Measurements from ENCODE around the gene HIRA.

The HIRA gene

GRCh38 chr22:19361501-19362103, 69.9 kb downstream of the HIRA start:
- H3K36me3 ChIP-seq, result peaks cover 51 to 91% (median 81%) of the 10 kb centered on the region in 3 donors
- intact Hi-C loops (cut with DNase I; ENCODE audit: low total_unique reads), result no loop called here
- H3K9me3 ChIP-seq, result no peaks in the 10 kb centered on the region
- H3K27me3 ChIP-seq, result no peaks in the 10 kb centered on the region
- no peak overlapping the region for H3K4me3 ChIP-seq
- no peak for DNase-seq
- H3K27ac ChIP-seq, result no peak overlapping the region
- TF ChIP-seq, protein P1, sequence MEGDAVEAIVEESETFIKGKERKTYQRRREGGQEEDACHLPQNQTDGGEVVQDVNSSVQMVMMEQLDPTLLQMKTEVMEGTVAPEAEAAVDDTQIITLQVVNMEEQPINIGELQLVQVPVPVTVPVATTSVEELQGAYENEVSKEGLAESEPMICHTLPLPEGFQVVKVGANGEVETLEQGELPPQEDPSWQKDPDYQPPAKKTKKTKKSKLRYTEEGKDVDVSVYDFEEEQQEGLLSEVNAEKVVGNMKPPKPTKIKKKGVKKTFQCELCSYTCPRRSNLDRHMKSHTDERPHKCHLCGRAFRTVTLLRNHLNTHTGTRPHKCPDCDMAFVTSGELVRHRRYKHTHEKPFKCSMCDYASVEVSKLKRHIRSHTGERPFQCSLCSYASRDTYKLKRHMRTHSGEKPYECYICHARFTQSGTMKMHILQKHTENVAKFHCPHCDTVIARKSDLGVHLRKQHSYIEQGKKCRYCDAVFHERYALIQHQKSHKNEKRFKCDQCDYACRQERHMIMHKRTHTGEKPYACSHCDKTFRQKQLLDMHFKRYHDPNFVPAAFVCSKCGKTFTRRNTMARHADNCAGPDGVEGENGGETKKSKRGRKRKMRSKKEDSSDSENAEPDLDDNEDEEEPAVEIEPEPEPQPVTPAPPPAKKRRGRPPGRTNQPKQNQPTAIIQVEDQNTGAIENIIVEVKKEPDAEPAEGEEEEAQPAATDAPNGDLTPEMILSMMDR (IDR thresholded peaks at IDR 0.05), result no peak
- H3K4me1 ChIP-seq, result no peaks in the 10 kb centered on the region

DNA sequence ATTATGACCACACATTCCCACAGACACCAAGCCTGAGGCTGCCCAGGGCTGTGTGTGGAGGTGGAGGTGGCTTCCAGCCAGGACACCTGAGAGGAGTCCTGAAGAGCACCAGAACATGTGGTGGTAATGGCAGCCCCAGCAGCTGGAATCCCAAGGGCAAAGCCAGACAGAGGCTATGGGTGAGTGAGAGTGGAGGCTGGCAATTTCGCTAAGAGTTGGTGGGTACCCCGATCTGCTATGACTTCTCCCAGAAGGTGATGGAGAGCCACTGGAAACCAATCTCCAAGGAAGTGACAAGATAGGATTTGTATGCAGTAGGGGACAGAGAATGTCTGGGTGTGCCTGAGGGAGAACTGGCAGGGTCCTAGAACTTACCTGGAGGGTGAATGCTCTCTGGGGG, 70.7 kb downstream of the HIRA start:
- H3K9me3 ChIP-seq, result no peaks in the 10 kb centered on the region
- no peaks in the 10 kb centered on the region for H3K27me3 ChIP-seq
- no peak overlapping the region for H3K27ac ChIP-seq
- intact Hi-C loops (cut with DNase I; ENCODE audit: low total_unique reads), result no loop called here
- TF ChIP-seq, protein P1 (IDR thresholded peaks at IDR 0.05), result no peak
- DNase-seq, result no peak
- peaks cover 56 to 91% (median 85%) of the 10 kb centered on the region in 3 donors for H3K36me3 ChIP-seq
- no peak overlapping the region for H3K4me3 ChIP-seq
- no peaks in the 10 kb centered on the region for H3K4me1 ChIP-seq

- no peak overlapping the region for H3K27ac ChIP-seq
- H3K9me3 ChIP-seq, result no peaks in the 10 kb centered on the region
- H3K4me3 ChIP-seq, result no peak overlapping the region
- H3K36me3 ChIP-seq, result peaks cover 62 to 96% (median 89%) of the 10 kb centered on the region in 3 donors
- intact Hi-C loops (cut with DNase I; ENCODE audit: low total_unique reads), result no loop called here
- H3K4me1 ChIP-seq, result no peaks in the 10 kb centered on the region
- no peak for DNase-seq
- H3K27me3 ChIP-seq, result no peaks in the 10 kb centered on the region
- TF ChIP-seq, protein P1 (IDR thresholded peaks at IDR 0.05), result no peak
These were observed 71.2 kb downstream of the HIRA start for GRCh38 chr22:19360300-19360792.

- DNase-seq, result no peak
- intact Hi-C loops (cut with DNase I; ENCODE audit: low total_unique reads), result no loop called here
- H3K4me1 ChIP-seq, result no peaks in the 10 kb centered on the region
These were observed 71.8 kb downstream of the HIRA start for GRCh38 chr22:19359554-19360299.

GRCh38 chr22:19358703-19359553, 72.6 kb downstream of the HIRA start:
- intact Hi-C loops (cut with DNase I; ENCODE audit: low total_unique reads), result no loop called here
- Histone ChIP-seq H3K4me3 (no peak overlapping the region), H3K4me1 (no peaks in the 10 kb centered on the region), H3K36me3 (peaks cover 62 to 99% (median 92%) of the 10 kb centered on the region in 3 donors), H3K27ac (no peak overlapping the region), H3K9me3 (no peaks in the 10 kb centered on the region), H3K27me3 (no peaks in the 10 kb centered on the region)
- DNase-seq, result no peak
- TF ChIP-seq, protein P1 (IDR thresholded peaks at IDR 0.05), result no peak

More at GRCh38 chr22:19359554-19360299, 71.8 kb downstream of the HIRA start:
- TF ChIP-seq, protein P1 (IDR thresholded peaks at IDR 0.05), result no peak
- H3K27me3 ChIP-seq, result no peaks in the 10 kb centered on the region
- H3K27ac ChIP-seq, result no peak overlapping the region
- H3K4me3 ChIP-seq, result no peak overlapping the region
- H3K36me3 ChIP-seq, result peaks cover 62 to 97% (median 89%) of the 10 kb centered on the region in 3 donors
- no peaks in the 10 kb centered on the region for H3K9me3 ChIP-seq

All from tibial artery (tissue), 4 donors.